OCI-LY3 (cell line): ENCODE results near the gene LTA4H.

Source experiments
- H2AFZ ChIP-seq: fragments of 200-600, 300-600 bp; shearing (Covaris generic); 2 replicates; pipeline ENCODE4 v1.6.0; 2014; ENCODE audit warnings: antibody characterized with exemption, low read depth, low read length
- H3K27ac ChIP-seq: fragments of 200-600, 300-600 bp; sonication (generic); 2 replicates; pipeline ENCODE4 v1.5.1; 2014; ENCODE audit warnings: mild to moderate bottlenecking, low read length, moderate library complexity, mixed read lengths
- H3K27me3 ChIP-seq: fragments of 200-600, 300-600 bp; sonication (generic); 2 replicates; pipeline ENCODE4 v1.6.1; 2014; ENCODE audit warnings: low read depth, low read length, mixed read lengths
- H3K36me3 ChIP-seq: fragments of 200-600, 300-600 bp; sonication (generic); replicated peaks from 2 replicates; pipeline ENCODE3; 2014; ENCODE audit warnings: low read depth, low read length, mixed read lengths
- H3K4me1 ChIP-seq: fragments of 300-600, 200-600 bp; sonication (generic); 2 replicates; pipeline ENCODE4 v1.6.1; 2014; ENCODE audit warnings: low read length, mixed read lengths
- H3K4me2 ChIP-seq: fragments of 200-600, 300-600 bp; sonication (generic); 2 replicates; pipeline ENCODE4 v1.6.1; 2014; ENCODE audit warnings: low read length, mixed read lengths
- H3K4me3 ChIP-seq: fragments of 300-600, 200-600 bp; sonication (generic); 2 replicates; pipeline ENCODE4 v1.5.1; 2014; ENCODE audit warnings: antibody characterized with exemption, mild to moderate bottlenecking, low read length, moderate library complexity
- H3K79me2 ChIP-seq: fragments of 300-600, 200-600 bp; shearing (Covaris generic); 2 replicates; pipeline ENCODE4 v1.6.1; 2014; ENCODE audit warnings: mild to moderate bottlenecking, low read length, mixed read lengths
- H3K9ac ChIP-seq: fragments of 300-600, 200-600 bp; shearing (Covaris generic); 2 replicates; pipeline ENCODE4 v1.6.0; 2014; ENCODE audit warnings: mild to moderate bottlenecking, low read length, moderate library complexity
- H3K9me3 ChIP-seq: fragments of 200-600, 300-600 bp; shearing (Covaris generic); 2 replicates; pipeline ENCODE4 v1.6.1; 2014; ENCODE audit warnings: low read length, mixed read lengths; ENCODE audit not compliant: insufficient read depth
- H4K20me1 ChIP-seq: fragments of 200-600, 300-600 bp; sonication (generic); 2 replicates; pipeline ENCODE4 v1.6.1; 2016; ENCODE audit warnings: low read length, mixed read lengths; ENCODE audit not compliant: insufficient read depth
- EZH2phosphoT487 ChIP-seq: fragments of 200-600 bp; shearing (Covaris generic); IDR thresholded peaks from 2 replicates; pipeline ENCODE4 v1.6.1; 2018; ENCODE audit warnings: antibody characterized with exemption, mixed run types, low read depth
- TF ChIP-seq, protein P1 (sequence below): fragments of 200-600, 300-600 bp; sonication (generic); IDR thresholded peaks from 2 replicates; pipeline ENCODE4 v1.5.1; 2014; ENCODE audit warnings: antibody characterized with exemption, low read length, low read depth

The LTA4H gene

DNA sequence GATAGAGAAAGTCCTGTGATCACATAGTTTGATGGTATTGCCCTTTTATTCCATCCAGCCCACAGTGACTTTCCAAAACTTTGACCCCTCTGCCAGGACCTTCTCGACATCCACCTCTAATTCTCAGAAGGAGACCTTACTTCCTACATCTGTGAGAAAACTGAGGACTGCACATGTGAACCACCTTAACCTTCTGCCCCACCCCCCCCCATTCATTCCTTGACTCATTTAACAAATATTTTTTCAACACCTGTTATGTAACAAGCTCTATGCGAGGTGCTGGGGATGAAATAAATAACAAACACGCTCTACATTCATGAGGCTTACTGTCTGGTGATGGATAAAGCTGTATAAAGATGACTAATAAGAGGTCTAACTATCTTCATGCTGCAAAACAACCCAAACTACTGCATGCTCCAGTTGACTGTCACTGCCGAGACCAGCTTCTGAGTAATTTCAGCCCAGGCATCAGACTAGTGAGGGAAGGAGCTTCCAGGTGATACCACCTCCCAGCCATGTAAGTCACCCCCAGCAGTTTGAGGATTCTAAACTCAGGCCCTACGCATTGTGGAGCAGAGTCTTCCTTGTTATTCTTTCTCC is 37.4 kb downstream of the LTA4H start:
- H4K20me1 ChIP-seq = no peaks in the 10 kb centered on the region
- no peaks in the 10 kb centered on the region for H3K9me3 ChIP-seq
- TF ChIP-seq, protein P1, sequence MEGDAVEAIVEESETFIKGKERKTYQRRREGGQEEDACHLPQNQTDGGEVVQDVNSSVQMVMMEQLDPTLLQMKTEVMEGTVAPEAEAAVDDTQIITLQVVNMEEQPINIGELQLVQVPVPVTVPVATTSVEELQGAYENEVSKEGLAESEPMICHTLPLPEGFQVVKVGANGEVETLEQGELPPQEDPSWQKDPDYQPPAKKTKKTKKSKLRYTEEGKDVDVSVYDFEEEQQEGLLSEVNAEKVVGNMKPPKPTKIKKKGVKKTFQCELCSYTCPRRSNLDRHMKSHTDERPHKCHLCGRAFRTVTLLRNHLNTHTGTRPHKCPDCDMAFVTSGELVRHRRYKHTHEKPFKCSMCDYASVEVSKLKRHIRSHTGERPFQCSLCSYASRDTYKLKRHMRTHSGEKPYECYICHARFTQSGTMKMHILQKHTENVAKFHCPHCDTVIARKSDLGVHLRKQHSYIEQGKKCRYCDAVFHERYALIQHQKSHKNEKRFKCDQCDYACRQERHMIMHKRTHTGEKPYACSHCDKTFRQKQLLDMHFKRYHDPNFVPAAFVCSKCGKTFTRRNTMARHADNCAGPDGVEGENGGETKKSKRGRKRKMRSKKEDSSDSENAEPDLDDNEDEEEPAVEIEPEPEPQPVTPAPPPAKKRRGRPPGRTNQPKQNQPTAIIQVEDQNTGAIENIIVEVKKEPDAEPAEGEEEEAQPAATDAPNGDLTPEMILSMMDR = no peak
- no peak for TF ChIP-seq EZH2phosphoT487
- peaks cover 4% of the 10 kb centered on the region for H3K36me3 ChIP-seq
- no peak overlapping the region for H3K27ac ChIP-seq
- H3K4me3 ChIP-seq = no peak overlapping the region
- no peak overlapping the region for H3K9ac ChIP-seq
- no peak overlapping the region for H2AFZ ChIP-seq
- peaks cover 5% of the 10 kb centered on the region for H3K4me1 ChIP-seq
- H3K27me3 ChIP-seq = no peaks in the 10 kb centered on the region
- H3K4me2 ChIP-seq = no peak overlapping the region
- H3K79me2 ChIP-seq = no peaks in the 10 kb centered on the region

DNA sequence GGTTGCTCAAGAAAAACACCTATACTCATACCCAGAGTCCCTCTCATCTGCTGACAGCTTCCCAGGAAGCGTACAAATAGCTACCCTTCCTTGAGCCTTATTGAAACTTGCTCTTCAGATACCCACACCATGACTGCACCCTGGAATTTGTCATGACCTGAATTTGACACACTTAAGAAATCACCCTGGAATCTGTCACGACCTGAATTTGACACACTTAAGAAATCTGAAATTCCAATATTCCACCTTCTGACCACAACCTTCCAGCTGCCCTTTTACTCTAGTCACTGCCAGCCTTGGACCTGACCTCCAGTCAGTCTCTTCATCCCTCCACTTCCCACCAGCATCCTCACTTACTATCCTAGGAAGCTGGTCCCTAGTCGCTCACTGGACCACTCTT is 38.1 kb downstream of the LTA4H start:
- Histone ChIP-seq H2AFZ (no peak overlapping the region), H3K27me3 (no peaks in the 10 kb centered on the region), H3K27ac (no peak overlapping the region), H3K79me2 (no peaks in the 10 kb centered on the region), H3K4me2 (no peak overlapping the region), H4K20me1 (no peaks in the 10 kb centered on the region), H3K9me3 (no peaks in the 10 kb centered on the region), H3K9ac (no peak overlapping the region), H3K36me3 (peaks cover 1% of the 10 kb centered on the region), H3K4me1 (peaks cover 5% of the 10 kb centered on the region), H3K4me3 (no peak overlapping the region)
- TF ChIP-seq EZH2phosphoT487 = no peak
- TF ChIP-seq, protein P1 = no peak

DNA sequence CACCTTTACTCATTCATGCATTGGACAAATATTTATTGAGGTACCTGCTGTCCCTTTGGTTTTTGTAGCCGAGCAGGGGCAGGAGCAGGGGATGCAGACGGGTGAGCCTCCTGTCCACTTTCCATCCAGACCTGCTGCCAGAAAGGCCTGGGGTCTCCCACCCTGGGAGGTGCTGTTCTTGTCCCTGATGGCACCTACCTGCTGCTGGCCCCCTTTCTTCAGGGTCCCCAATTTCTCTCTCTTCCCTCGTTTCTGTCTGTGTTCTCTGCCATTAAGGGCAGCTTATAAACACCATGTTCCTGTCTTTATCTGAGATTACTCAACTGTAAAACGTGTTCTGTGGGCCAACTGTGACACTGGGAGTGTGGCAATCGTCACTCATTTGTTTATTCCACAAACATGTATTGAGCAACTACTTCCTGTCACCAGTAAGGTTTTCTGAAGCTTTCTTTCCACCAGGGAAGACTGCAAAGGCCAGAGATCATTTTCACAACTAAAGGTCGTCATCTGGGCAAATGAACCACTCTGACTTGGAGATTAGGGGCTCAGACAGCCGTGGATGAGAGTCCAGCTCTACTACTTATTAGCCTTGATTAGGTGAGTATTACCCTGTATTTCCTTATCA is 39.2 kb downstream of the LTA4H start, which contains the start of gene HAL:
Gene HAL (minus strand): TSS at position 311 of the 625 bp plus-strand sequence. CDS start 434 bp downstream, outside the sequence.
- H3K79me2 ChIP-seq = no peaks in the 10 kb centered on the region
- no peak within 1 kb of the TSS for H3K9ac ChIP-seq
- H4K20me1 ChIP-seq = no peaks in the 10 kb centered on the region
- H3K4me3 ChIP-seq = no peak within 1 kb of the TSS
- H3K27me3 ChIP-seq = no peaks in the 10 kb centered on the region
- H3K9me3 ChIP-seq = no peaks in the 10 kb centered on the region
- H2AFZ ChIP-seq = no peak within 1 kb of the TSS
- H3K27ac ChIP-seq = no peak within 1 kb of the TSS
- TF ChIP-seq EZH2phosphoT487 = no peak
- TF ChIP-seq, protein P1 = no peak
- H3K4me1 ChIP-seq = peaks cover 5% of the 10 kb centered on the region
- no peaks in the 10 kb centered on the region for H3K36me3 ChIP-seq
- H3K4me2 ChIP-seq = no peak within 1 kb of the TSS

DNA sequence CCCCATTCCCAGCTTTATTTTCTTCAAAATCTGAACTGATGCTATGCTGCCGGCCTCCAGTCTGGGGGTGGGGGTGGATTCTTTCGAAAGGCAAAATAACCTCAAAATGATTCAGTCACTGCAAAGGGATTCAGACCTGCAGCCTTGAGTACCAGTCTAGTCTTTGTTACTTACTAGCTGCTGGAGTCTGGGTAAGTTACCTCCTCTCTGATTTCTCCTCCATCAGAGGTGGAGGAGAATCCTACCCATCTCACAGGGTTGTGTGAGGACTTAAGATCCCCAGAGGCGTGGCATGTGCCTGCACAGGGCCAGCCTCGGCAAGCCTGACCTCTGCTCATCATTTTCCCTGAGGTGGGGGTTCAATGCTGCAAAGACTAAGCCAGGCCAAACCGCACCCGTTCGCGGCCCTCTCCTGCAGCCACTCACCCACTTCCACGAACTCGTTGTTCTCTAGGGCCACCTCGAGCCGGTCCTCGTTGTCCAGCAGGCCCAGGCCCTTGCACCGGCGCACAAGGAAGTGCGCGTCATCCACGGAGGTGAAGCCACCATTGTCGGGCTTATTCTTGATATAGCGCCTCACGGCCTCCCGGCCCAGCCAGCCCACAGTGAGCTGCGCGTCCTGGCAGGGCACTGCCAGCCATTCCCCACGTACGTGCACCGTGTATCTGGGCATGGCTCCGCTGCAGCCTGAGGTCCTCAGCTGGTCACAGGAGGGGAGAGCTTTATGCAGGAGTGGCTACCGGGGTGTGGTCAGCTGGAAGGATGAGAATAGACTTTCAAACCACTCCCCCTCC is 40.0 kb downstream of the LTA4H start:
- H3K27ac ChIP-seq = no peak overlapping the region
- no peak overlapping the region for H3K9ac ChIP-seq
- peaks cover 5% of the 10 kb centered on the region for H3K4me1 ChIP-seq
- no peaks in the 10 kb centered on the region for H3K36me3 ChIP-seq
- H2AFZ ChIP-seq = no peak overlapping the region
- no peaks in the 10 kb centered on the region for H3K9me3 ChIP-seq
- H3K79me2 ChIP-seq = no peaks in the 10 kb centered on the region
- H3K4me3 ChIP-seq = no peak overlapping the region
- no peaks in the 10 kb centered on the region for H4K20me1 ChIP-seq
- H3K27me3 ChIP-seq = no peaks in the 10 kb centered on the region
- TF ChIP-seq EZH2phosphoT487 = no peak
- TF ChIP-seq, protein P1 = no peak
- H3K4me2 ChIP-seq = no peak overlapping the region
